NOMO-1 treated with DMSO at 0.1 percent for 48 hours (cell line): Measurements from ENCODE around the gene PITX2.
"Not testable (repeated sequence)": the region's sequence is repeated elsewhere in the genome, so short reads cannot be mapped to it uniquely, and the experiment has no call there.

Source experiments
- DNase-seq: peaks from one replicate; lab custom pipeline; 2025; ENCODE audit not compliant: unreplicated experiment; lab: John Stamatoyannopoulos, UW

The PITX2 gene

DNA sequence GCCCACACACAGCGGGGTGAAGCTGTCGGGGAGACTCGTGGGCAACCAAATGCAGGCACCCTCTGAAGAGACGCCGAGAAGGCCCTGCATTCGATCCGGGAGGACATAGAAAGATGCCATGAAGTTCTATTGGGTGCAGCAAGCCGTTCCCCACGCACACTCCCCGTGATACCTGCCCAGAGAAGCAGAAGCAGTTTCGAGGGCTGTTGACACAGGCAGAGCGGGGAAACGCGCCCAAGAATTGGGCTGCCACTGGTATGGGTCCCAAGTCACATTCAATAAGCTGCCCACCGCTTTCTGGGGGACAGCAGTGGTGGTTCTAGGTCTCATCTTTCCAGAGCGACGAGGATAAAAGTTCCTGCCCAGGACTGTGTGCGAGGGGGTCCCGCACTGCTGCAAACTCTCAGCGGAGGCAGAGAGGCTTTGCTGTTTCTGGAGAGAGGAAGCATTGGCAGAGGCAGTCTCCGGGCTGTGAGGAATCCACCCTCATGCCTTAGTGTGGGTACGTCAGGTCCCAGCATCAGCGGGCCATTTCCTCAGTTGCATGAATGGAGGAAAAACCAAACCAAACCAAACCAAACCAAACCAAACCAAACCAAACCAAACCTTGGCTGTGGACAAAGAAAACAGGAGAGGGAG is 10.1 kb downstream of the PITX2 start:
- no peak for DNase-seq

DNA sequence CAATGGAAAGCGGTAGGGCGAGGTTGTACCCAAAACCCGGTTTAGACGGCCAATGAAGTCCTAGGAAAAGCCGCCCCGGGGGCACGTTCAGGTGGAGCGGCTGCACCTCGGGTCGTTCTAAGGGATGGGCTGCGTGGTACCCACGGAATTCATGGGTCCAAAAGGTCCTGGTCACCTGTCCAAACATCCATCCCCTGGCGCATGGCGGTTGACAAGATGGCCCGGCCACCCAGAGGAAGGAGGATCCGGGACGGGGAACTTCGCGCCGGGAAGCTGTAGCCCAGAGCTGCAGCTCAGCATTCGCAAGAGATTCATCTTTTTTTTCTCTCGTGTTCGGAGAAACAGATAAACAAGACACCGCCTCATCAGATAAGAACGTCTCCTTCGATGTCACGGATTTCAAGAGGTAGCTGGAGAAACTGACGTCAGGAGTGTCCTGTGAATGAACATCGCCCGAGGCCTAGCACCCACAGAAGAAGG is 10.9 kb downstream of the PITX2 start:
- no peak for DNase-seq

DNA sequence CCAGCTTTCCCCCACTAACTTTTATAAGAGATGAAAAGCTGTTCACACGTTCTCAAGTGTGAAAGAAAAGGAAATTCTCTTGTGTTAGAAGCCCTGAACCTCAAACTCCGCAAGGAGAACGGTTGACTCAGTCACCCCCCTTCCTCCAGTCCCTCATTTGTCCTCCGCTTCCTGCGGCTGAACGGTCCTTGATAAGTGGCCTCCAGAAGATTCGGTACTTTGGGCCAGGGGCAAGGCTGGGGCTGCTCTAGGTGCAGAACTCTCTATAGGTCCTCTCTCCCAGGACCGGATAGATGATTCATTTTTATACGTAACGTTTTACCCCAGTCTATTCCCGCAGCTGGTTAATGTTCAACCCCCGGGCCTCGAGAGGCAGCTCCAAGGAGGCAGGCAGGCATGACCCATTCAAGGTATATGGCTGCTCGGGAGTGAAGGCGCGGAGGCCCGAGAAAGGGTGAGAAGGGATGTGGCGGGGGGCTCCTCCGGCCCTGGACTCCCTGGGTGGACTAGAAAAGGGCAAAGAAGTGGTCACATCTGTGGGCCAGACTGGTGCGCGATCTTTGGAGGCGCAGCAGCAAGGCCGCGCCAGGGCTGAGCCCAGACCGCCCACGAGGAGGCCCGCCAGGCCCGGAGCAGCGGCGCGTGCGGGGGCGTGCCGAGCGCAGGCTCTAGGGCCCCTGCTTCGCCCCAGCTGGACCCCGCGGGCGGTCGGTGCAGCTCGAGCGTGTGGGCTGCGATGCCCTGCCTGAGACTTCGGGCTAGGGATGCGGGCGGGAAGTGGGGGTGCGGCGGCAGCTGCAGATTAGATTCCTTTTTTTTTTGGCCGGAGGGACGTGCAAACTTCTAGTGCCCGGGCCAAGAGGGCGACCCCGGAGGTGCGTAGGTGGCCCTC is 11.7 kb downstream of the PITX2 start:
- no peak for DNase-seq

DNA sequence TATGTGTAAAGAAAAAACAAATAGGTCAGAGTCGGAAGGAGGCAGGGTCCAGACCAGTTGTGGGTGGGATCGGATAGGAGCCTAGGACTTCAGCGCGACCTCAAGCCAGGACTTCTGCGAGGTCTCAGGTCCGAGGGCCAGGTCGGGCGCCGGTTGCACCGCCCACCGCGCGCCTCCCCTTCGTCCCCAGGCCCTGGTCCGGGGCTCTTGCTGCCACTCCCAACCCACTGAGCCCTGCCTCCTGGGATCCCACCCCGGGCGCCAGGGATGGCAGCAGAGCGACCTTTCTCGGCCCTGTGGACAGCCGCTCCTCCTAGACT is 12.3 kb downstream of the PITX2 start:
- DNase-seq: no peak

DNA sequence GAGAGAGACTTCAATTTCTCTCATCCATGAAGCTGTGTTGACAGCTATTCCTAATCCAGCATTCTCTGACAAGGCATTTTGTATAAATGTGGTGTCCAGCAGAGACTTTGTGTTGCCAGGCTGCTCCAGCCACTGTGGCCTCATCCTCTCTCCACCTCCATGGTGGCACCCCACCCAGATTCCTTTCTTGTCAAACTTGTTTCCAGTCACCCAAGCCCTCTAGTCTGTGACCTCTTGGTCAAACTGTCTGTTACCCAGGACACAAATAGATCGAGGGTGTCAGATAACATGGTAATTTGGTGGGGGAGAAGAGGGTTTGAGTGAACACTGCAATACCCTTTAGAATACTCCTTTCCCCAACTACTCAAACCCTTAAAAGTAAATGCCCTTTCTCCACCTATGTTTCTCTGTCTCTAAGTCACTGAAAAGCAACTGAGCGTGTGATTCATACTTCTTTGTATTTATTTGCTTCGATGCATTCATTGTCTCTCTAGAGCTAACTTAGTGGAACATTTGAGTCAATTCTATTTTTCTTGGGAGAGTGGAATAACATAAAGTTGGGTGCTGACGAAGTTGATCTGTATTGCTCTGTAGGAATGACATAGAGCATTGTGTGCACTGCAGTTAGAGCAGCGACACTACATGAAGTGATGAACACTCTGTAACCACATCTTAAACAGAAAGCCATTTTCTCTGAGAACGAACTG is 13.7 kb downstream of the PITX2 start:
- DNase-seq: no peak

DNA sequence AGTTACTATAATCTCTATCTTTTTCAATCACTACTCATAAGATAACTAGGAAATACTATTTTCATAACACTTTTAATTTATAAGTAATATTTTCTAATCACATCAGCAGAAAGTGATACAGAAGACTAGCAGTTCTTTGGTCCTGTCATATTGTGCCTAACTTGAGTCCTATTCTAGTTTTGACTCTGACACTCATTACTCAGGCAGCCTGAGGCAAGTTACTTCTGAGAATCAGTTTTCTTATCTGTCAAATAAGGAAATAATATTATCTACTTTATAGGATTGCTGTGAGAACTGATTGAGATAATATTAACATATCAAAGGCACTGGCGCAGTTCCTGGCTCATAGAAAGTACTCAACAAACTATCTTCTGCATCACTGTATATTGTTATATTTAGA is 17.8 kb downstream of the PITX2 start:
- DNase-seq: no peak

DNA sequence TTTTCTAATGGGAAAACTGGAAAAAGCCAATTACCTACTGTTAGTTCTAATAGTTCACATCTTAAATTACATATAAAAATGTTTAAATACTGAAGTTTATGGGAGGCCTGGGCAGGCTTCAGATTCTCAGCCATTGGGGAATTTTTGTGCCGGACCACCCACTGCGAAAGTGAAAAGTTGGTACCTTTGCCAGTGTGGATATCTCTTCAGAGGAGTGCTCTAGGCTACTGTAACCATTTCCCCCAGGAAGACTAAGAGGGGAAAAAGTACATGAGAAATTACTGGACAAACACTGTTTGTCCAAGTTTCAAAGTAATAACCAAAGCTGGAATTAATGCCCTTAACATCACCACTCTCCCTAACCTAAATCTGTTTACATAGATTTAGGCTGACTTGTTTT is 20.8 kb downstream of the PITX2 start:
- DNase-seq: no peak

DNA sequence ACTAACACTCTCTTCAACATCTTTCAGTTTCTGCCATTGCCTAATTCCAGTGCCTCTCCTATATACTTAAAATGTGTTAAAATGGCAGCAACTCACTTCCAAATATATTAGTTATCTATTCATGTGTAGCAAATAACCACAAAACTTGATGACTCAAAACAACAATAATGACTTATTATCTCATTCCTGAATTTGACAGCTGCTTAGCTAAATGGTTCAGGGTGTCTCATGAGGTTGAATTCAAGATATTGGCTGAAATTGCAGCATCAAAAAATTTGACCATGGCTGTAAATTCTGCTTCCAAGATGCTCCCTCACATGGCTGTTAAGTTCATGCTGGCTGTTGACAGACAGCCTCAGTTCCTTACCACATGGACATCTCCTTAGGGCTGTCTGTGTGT is 25.3 kb downstream of the PITX2 start:
- DNase-seq: no peak

DNA sequence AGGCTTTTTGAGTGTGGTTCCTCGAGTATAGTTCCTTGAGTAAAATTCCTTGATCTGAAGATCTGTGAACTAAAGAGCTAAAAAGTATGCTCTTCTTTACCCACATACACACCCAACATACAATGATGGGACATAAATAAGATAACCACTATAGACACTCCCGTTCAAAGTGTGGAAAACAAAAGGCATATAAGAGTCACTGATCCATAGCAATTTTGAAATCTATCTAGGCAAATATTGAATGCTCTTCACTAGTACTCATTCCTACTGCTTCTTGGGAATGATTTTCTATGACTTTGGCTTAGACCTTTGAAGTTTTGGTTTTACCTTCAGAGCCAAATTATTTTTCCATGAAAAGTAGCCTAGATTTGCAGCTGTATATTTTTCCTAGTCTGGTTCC is 26.4 kb downstream of the PITX2 start:
- DNase-seq: no peak

DNA sequence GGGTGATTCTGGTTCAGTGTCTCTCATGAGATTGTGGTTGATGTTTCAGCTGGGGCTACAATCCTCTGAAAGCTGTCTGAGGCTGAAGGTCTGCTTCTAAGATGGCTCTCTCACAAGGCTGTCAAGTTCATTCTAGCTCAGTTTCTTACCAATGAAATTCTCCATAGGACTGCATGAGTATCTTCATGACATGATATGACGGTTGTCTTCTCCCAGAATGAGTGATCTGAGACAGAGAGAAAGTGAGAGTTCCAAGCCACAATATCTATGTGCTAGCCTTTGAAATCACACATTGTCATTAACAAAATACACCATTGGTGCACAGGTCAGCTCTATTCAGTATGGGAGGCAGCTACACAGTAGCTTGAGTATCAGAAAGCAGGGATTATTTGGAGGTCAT is 27.3 kb downstream of the PITX2 start:
- no peak for DNase-seq

DNA sequence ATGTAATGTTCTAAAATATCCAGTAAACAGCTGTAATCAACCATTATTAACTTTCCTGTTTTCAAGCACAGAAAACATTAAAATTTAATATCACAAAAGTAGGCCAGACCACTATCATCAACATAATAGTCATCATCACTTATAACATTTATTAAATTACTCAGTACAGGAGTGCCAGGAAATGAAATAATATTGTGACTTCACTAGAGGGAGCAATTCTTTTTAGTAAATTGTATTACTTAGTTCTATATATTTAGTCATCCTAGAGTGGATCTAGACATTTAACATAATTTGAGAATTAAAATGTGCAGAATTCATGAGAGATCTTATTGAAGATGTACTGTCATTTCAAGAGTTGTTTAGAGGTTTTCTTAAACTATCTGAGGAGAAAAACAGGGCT is 33.6 kb downstream of the PITX2 start:
- DNase-seq: no peak

DNA sequence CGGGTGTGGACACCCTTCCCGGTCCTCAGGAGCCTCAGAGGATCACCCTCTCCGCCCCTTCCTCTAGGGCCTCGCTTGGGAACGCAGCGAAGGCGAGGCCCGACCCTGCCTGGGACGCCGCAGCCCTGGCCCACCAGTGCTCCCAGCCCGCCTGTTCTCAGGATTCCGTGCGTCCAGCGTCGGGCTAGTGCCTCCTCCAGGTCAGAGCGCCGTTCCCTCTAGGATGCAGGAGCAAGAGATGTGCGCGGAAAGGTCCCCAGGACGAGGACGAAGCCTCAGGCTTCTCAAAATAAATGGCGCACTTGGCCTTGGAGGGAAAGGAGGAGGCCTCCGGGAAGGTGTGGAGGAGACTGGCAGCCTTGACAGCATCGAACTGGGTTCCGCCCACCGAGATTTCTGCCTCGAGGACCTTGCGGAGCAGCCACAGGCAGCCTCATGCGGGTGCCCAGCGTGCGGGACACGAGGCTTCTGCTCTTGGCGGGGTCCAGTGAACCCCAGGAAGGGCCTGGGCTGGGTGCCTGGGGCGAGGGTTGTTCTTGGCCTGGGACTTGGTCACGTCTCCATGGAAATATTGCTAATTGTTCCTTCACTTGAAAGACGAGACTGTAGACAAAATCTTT is 35.1 kb downstream of the PITX2 start:
- no peak for DNase-seq

DNA sequence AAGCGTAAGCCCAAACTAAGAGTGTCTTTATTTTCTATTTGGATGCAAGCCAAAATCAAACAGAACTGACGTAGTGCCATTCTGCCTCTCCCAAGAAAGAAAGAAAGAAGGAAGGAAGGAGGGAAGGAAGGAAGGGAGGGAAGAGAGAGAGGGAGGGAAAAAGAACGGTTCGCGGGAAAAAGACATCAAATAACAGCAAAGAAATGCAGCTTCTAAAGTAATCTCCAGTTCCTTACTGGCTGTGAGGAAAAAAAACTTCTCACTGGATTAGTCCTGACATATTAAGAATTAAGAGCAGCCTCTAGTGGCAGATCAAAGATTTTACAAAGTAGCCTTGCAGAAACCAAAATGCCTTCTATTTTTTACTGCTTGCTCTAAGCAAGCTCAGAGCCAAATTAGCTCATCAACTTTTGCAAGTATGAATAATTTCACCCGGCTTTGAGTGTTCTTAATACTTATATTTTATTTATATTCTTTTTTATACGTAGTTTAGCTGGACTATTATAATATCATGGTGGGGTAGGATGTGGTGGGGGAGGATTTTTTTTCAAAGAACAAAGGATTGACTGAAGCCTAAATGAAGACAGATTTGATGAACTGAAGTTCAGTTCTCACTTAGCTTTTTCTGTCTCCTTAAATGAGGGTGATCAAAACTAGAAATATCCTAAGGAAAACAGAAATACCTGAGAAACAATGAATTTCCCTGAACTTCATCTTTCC is 36.6 kb downstream of the PITX2 start:
- peak; percentile 16 for DNase-seq

DNA sequence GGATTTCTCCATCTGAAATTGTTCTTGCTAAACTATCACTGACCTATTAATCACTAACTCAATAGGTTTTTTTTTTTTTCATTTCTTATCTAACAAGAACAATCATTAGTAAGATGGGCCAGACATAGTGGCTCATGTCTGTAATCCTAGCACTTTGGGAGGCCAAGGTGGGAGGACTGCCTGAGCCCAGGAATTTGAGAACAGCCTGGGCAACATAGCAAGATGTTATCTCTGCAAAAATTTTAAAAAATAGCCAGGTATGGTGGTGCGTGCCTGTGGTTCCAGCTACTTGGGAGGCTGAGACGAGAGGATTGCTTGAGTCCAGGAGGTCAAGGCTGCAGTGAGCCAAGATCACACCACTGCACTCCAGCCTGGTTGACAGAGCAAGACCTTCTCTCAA is 46.2 kb downstream of the PITX2 start:
- DNase-seq: not testable (repeated sequence)
